B cell (primary cell): ENCODE data around the gene HSF4. TPM values are rescaled to one million over a fixed set of nuclear protein-coding genes. Genes with fewer than 3 reads are reported as not detected.
A peak's percentile ranks its signal among the peaks of the same experiment; 100 is the strongest.

Source experiments
- ATAC-seq: fragments of 200-7000 bp; cut with Tn5 transposase; one replicate; pipeline ENCODE4 v1.10.0; 2021; ENCODE audit warnings: low read depth, mild to moderate bottlenecking, moderate number of reproducible peaks, moderate library complexity
- CTCF ChIA-PET: fragments of 350-600 bp; sonication (Branson Sonifier 250); formaldehyde crosslinking; loops from one replicate; lab custom pipeline; 2021; ENCODE audit warnings: antibody characterized with exemption, inconsistent platforms; lab: Charles Lee
- POLR2A ChIA-PET: fragments of 350-600 bp; sonication (Branson Sonifier 250); formaldehyde crosslinking; loops from one replicate; lab custom pipeline; 2021; ENCODE audit warnings: antibody characterized with exemption; lab: Charles Lee
- DNase-seq: peaks from one replicate; pipeline ENCODE4 v3.0.0; 2013
- H2AFZ ChIP-seq: 2 replicates; pipeline ENCODE4 v1.6.1; 2012; ENCODE audit warnings: mild to moderate bottlenecking, low read depth, low read length; ENCODE audit not compliant: insufficient read depth, poor library complexity, severe bottlenecking
- H3K27ac ChIP-seq, 2 donors: 1 replicate in 1 of 2; 2 replicates in 1 of 2; pipeline ENCODE4 v1.5.1; 2012 to 2013; ENCODE audit warnings: low read length in 2 of 2, mild to moderate bottlenecking in 2 of 2, moderate library complexity in 1 of 2
- H3K27me3 ChIP-seq, 4 experiments: fragments of 200-600 bp in 1 of 4; sonication (generic) in 1 of 4; replicated peaks in 1 of 4; 1 replicate in 2 of 4; 2 replicates in 2 of 4; pipeline versions ENCODE4 v1.6.1 to v1.7.0; 2013 to 2016; ENCODE audit warnings: low read length in 3 of 4, mild to moderate bottlenecking in 2 of 4, mixed read lengths in 1 of 4, moderate library complexity in 1 of 4; ENCODE audit not compliant: insufficient read depth in 4 of 4, control insufficient read depth in 3 of 4; ENCODE audit errors: control extremely low read depth in 1 of 4
- H3K36me3 ChIP-seq, 2 experiments: replicated peaks in 1 of 2; 1 replicate in 1 of 2; 2 replicates in 1 of 2; pipeline versions ENCODE4 v1.6.1 to v1.7.1; 2013; ENCODE audit warnings: low read length in 1 of 2; ENCODE audit not compliant: insufficient read depth in 2 of 2, control insufficient read depth in 1 of 2; ENCODE audit errors: control extremely low read depth in 1 of 2, extremely low read depth in 1 of 2
- H3K4me1 ChIP-seq, 2 donors: fragments of 200-600 bp in 1 of 2; sonication (generic) in 1 of 2; 1 replicate in 1 of 2; 2 replicates in 1 of 2; pipeline versions ENCODE4 v1.5.1 to v1.6.1; 2013 to 2017; ENCODE audit warnings: low read length in 2 of 2; ENCODE audit not compliant: control insufficient read depth in 2 of 2, insufficient read depth in 2 of 2
- H3K4me2 ChIP-seq: replicated peaks from 2 replicates; pipeline ENCODE3; 2012; ENCODE audit warnings: mild to moderate bottlenecking, low read depth, low read length; ENCODE audit not compliant: poor library complexity, severe bottlenecking
- H3K4me3 ChIP-seq, 5 experiments: fragments of 200-600 bp in 1 of 5; sonication (generic) in 1 of 5; 1 replicate in 3 of 5; 2 replicates in 2 of 5; pipeline versions ENCODE4 v1.5.1 to v1.7.0; 2011 to 2016; ENCODE audit warnings: low read length in 4 of 5, mild to moderate bottlenecking in 4 of 5, low read depth in 2 of 5, control low read depth in 1 of 5, moderate library complexity in 1 of 5; ENCODE audit not compliant: insufficient read depth in 1 of 5; ENCODE audit errors: control extremely low read depth in 1 of 5, extremely low read depth in 1 of 5
- H3K79me2 ChIP-seq: fragments of 200-600 bp; sonication (generic); one replicate; pipeline ENCODE4 v1.6.0; 2016; ENCODE audit warnings: low read length; ENCODE audit not compliant: control insufficient read depth, insufficient read depth
- H3K9ac ChIP-seq: fragments of 200-600 bp; sonication (generic); 2 replicates; pipeline ENCODE4 v1.6.1; 2017; ENCODE audit warnings: mild to moderate bottlenecking, low read length, moderate library complexity
- H3K9me3 ChIP-seq, 3 donors: one replicate each; pipeline versions ENCODE4 v1.6.1 to v1.7.1; 2013; ENCODE audit warnings: low read length in 2 of 3; ENCODE audit not compliant: control insufficient read depth in 2 of 3, insufficient read depth in 1 of 3; ENCODE audit errors: control extremely low read depth in 1 of 3
- H4K20me1 ChIP-seq: 2 replicates; pipeline ENCODE4 v1.6.0; 2012; ENCODE audit warnings: mild to moderate bottlenecking, low read length; ENCODE audit not compliant: insufficient read depth, control insufficient read depth, poor library complexity, severe bottlenecking
- H3K27ac Mint-ChIP-seq: one replicate; pipeline ENCODE4 v1.8.0; 2021; ENCODE audit warnings: mixed read lengths
- H3K27me3 Mint-ChIP-seq: one replicate; pipeline ENCODE4 v1.8.0; 2021; ENCODE audit warnings: mixed read lengths
- H3K4me1 Mint-ChIP-seq: one replicate; pipeline ENCODE4 v1.8.0; 2021; ENCODE audit warnings: mixed read lengths
- H3K4me3 Mint-ChIP-seq: one replicate; pipeline ENCODE4 v1.8.0; 2021; ENCODE audit warnings: mixed read lengths
- H3K9me3 Mint-ChIP-seq: one replicate; pipeline ENCODE4 v1.8.0; 2022; ENCODE audit warnings: mixed read lengths; ENCODE audit not compliant: insufficient read depth
- CTCF ChIP-seq: fragments of 200-600 bp; IDR thresholded peaks from one replicate; pipeline ENCODE4 v1.8.0; 2022; ENCODE audit warnings: antibody characterized with exemption, mild to moderate bottlenecking
- EZH2 ChIP-seq: IDR thresholded peaks from 2 replicates; pipeline ENCODE4 v1.6.1; 2012; ENCODE audit warnings: borderline replicate concordance, low read depth, mild to moderate bottlenecking, moderate library complexity, low read length; ENCODE audit not compliant: insufficient read depth, poor library complexity, severe bottlenecking
- WGBS: methylation state at CpG from one replicate; pipeline ENCODE4 v1.1.5; 2013; ENCODE audit warnings: missing lambda C conversion rate; ENCODE audit not compliant: insufficient coverage; 5-methylcytosine and 5-hydroxymethylcytosine counted together
- intact Hi-C: fragments of 100-400 bp; cut with micrococcal nuclease; formaldehyde crosslinking; loops from one replicate; pipeline ENCODE4 v1.10.0; 2022
- polyA plus RNA-seq: library from polyadenylated mRNA; depleted of rRNA; stranded (reverse); fragments of >200 nt; gene quantifications from 2 replicates; pipeline ENCODE4 v1.2.3, GENCODE V29; 2012
- total RNA-seq, 2 donors: library from RNA; stranded (reverse); fragments of 120-200 nt in 1 of 2; gene quantifications; 1 replicate in 1 of 2; 2 replicates in 1 of 2; pipeline versions ENCODE4 v1.2.3 to v1.2.4, GENCODE V29; 2013 to 2022

HSF4 gene
- total and polyA plus RNA-seq, 2 donors (not counting 1 experiment from before 2014, with no cell fraction given), result 11.9 to 12.2 TPM

DNA sequence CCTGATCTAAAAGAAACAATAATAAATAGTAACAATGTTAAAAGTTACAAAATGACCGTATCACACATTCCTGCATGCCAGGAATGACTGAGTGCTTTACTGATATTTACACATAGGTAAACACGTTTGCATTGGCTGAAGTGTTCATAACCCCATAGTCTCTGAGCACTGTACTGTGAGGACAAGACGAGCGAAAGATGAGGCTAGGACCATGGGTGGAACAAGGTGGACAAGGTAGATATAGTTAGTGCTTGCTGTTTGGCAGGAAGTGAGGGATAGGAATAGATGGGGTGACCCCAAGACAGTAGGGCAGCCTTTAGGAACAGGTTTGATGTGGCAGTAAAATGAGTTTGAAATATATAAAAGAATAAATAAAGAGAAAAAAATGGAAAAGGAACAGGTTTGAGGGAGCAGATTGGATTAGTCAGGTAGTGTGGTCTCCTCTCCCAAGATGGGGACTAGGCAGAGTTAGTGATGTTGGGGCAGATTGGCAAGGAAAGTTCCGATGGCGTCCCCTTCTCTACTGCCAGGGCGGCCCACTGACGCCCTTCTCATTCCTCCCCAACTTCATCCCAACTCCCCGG is 27.0 kb downstream of the HSF4 start:
- 47% methylated on average over 4 of the region's 9 CpGs for WGBS
- intact Hi-C loops, result no loop called here
- POLR2A ChIA-PET, result interaction anchor here (0.7 kb wide), 1 partner anchor 147 kb away, joined by 6 read pairs; no protein-coding TSS in a partner anchor

More for the DNA sequence above, 27.0 kb downstream of the HSF4 start:
- H3K4me1 Mint-ChIP-seq, result peaks cover 30% of the 10 kb centered on the region
- no peak for TF ChIP-seq CTCF
- no peak for TF ChIP-seq EZH2
- Histone ChIP-seq H3K9me3 (peaks cover 0 to 6% (median 0%) of the 10 kb centered on the region in 3 donors), H3K4me1 (peaks cover 22 to 28% of the 10 kb centered on the region in 2 donors), H3K4me2 (peak overlapping the region; percentile 97), H2AFZ (peak overlapping the region; percentile 78), H3K27ac (no peak overlapping the region), H4K20me1 (peaks cover 33% of the 10 kb centered on the region), H3K36me3 (peaks cover 0 to 28% of the 10 kb centered on the region in 2 experiments), H3K79me2 (peaks cover 40% of the 10 kb centered on the region), H3K27me3 (peaks cover 0 to 22% (median 4%) of the 10 kb centered on the region in 4 experiments), H3K9ac (peak overlapping the region; percentile 94), H3K4me3 (peak overlapping the region; percentile 8 to 98 (median 97))
- H3K9me3 Mint-ChIP-seq, result no peaks in the 10 kb centered on the region
- H3K27ac Mint-ChIP-seq, result peak overlapping the region; percentile 92
- CTCF ChIA-PET, result no interaction called here
- peaks cover 5% of the 10 kb centered on the region for H3K27me3 Mint-ChIP-seq
- H3K4me3 Mint-ChIP-seq, result peak overlapping the region; percentile 92
- ATAC-seq (no peak), DNase-seq (no peak)
